Calu3 (cell line): ENCODE results near the gene CD68. TPM values are rescaled to one million over a fixed set of nuclear protein-coding genes. Genes with fewer than 3 reads are reported as not detected.

Source experiments
- BruUV-seq: library from RNA; stranded (reverse); fragments of 400-500 nt; replicated peaks from 2 replicates; lab custom pipeline; 2021; lab: Mats Ljungman, UMichigan
- CTCF ChIA-PET: fragments of 300-600 bp; sonication (Branson Sonifier 250); formaldehyde crosslinking; loops from one replicate; lab custom pipeline; 2022; ENCODE audit warnings: antibody characterized with exemption; lab: Charles Lee
- DNase-seq: peaks from one replicate; pipeline ENCODE4 v3.0.0; 2022
- H3K27ac Mint-ChIP-seq: one replicate; pipeline ENCODE4 v1.8.0; 2022; ENCODE audit warnings: mixed read lengths; ENCODE audit not compliant: unreplicated experiment
- H3K27me3 Mint-ChIP-seq: one replicate; pipeline ENCODE4 v1.8.0; 2022; ENCODE audit warnings: mixed read lengths; ENCODE audit not compliant: unreplicated experiment
- H3K36me3 Mint-ChIP-seq: one replicate; pipeline ENCODE4 v1.8.0; 2022; ENCODE audit warnings: mild to moderate bottlenecking, moderate library complexity, mixed read lengths; ENCODE audit not compliant: insufficient read depth, unreplicated experiment
- H3K4me1 Mint-ChIP-seq: one replicate; pipeline ENCODE4 v1.8.0; 2022; ENCODE audit warnings: mild to moderate bottlenecking, low read depth, mixed read lengths; ENCODE audit not compliant: unreplicated experiment
- H3K4me3 Mint-ChIP-seq: one replicate; pipeline ENCODE4 v1.8.0; 2022; ENCODE audit warnings: mild to moderate bottlenecking, low read depth, moderate library complexity, mixed read lengths; ENCODE audit not compliant: unreplicated experiment
- H3K9me3 Mint-ChIP-seq: one replicate; pipeline ENCODE4 v1.8.0; 2022; ENCODE audit warnings: low read depth, mixed read lengths; ENCODE audit not compliant: unreplicated experiment
- CTCF ChIP-seq: fragments of 200-600 bp; IDR thresholded peaks from one replicate; pipeline ENCODE4 v1.8.0; 2022; ENCODE audit warnings: antibody characterized with exemption; ENCODE audit not compliant: unreplicated experiment
- intact Hi-C: fragments of 100-400 bp; cut with micrococcal nuclease; formaldehyde crosslinking; loops from one replicate; pipeline ENCODE4 v1.10.0; 2022; ENCODE audit not compliant: unreplicated experiment
- total RNA-seq: library from RNA; stranded (reverse); gene quantifications from 2 replicates; pipeline ENCODE4 v1.2.3, GENCODE V29; 2022

CD68 gene
- total RNA-seq, 1 experiment from 2014 or later = 28.6 TPM

GRCh38 chr17:7580604-7581575, 1.5 kb downstream of the CD68 start:
- no peak for DNase-seq
- no TSS peak for BruUV-seq
- CTCF ChIA-PET = no interaction called here
- Mint-ChIP-seq H3K9me3 (no peaks in the 10 kb centered on the region), H3K4me3 (peak overlapping the region; percentile 26), H3K27ac (peak overlapping the region; percentile 94), H3K4me1 (peaks cover 28% of the 10 kb centered on the region), H3K27me3 (no peaks in the 10 kb centered on the region), H3K36me3 (peaks cover 86% of the 10 kb centered on the region)
- intact Hi-C loops = no loop called here
- TF ChIP-seq CTCF = no peak

GRCh38 chr17:7582396-7583252, 3.2 kb downstream of the CD68 start:
- Mint-ChIP-seq H3K4me1 (peaks cover 28% of the 10 kb centered on the region), H3K9me3 (no peaks in the 10 kb centered on the region), H3K27me3 (no peaks in the 10 kb centered on the region), H3K27ac (peak overlapping the region; percentile 99), H3K4me3 (peak overlapping the region; percentile 84), H3K36me3 (peaks cover 78% of the 10 kb centered on the region)
- DNase-seq = no peak
- TF ChIP-seq CTCF = no peak
- BruUV-seq = no TSS peak
- intact Hi-C loops = no loop called here
- CTCF ChIA-PET = no interaction called here

- Mint-ChIP-seq H3K27ac (peak within 1 kb of the TSS; percentile 99), H3K27me3 (no peaks in the 10 kb centered on the region), H3K9me3 (no peaks in the 10 kb centered on the region), H3K4me3 (peak within 1 kb of the TSS; percentile 84), H3K4me1 (peaks cover 28% of the 10 kb centered on the region), H3K36me3 (peaks cover 77% of the 10 kb centered on the region)
- TSS peak; percentile 84 for BruUV-seq
- TF ChIP-seq CTCF = no peak
- peak; percentile 90 for DNase-seq
- CTCF ChIA-PET = interaction anchor here (2.2 kb wide), 1 partner anchor 104 kb away, joined by 12 read pairs; the partner anchor contains the start of genes TP53 and WRAP53
- intact Hi-C loops = no loop called here
These were observed 4.0 kb downstream of the CD68 start, which contains the start of gene MPDU1 for GRCh38 chr17:7583253-7584109. Gene MPDU1 (plus strand): TSS chr17:7583852. CDS start chr17:7583863, 11 bp downstream.
